ENCODE results near the gene HNF1A.
"Not testable (repeated sequence)": the region's sequence is repeated elsewhere in the genome, so short reads cannot be mapped to it uniquely, and the experiment has no call there.

HNF1A gene

GRCh38 chr12:121015825-121016766 is 37.8 kb downstream of the HNF1A start, which contains the start of gene C12orf43:
Gene C12orf43 (minus strand): TSS chr12:121016487. CDS start chr12:121016474, 13 bp downstream.
- DNase-seq, result peak; percentile 97

GRCh38 chr12:121017966-121018491 is 39.7 kb downstream of the HNF1A start:
- no peak for DNase-seq

GRCh38 chr12:121018860-121019617 is 40.7 kb downstream of the HNF1A start:
- no peak for DNase-seq

GRCh38 chr12:121021754-121022153 is 43.4 kb downstream of the HNF1A start:
- DNase-seq, result no peak

GRCh38 chr12:121022713-121023112 is 44.4 kb downstream of the HNF1A start:
- no peak for DNase-seq

GRCh38 chr12:121023799-121024198 is 45.5 kb downstream of the HNF1A start:
- DNase-seq, result no peak

GRCh38 chr12:121025442-121026226 is 47.3 kb downstream of the HNF1A start:
- no peak for DNase-seq

GRCh38 chr12:121026274-121027045 is 48.1 kb downstream of the HNF1A start:
- DNase-seq, result no peak

- DNase-seq, result no peak
Measured at GRCh38 chr12:121030576-121031212, 52.4 kb downstream of the HNF1A start.

GRCh38 chr12:121033625-121034349 is 55.4 kb downstream of the HNF1A start:
- DNase-seq, result peak; percentile 86

- no peak for DNase-seq
Measured at GRCh38 chr12:121034616-121035305, 56.4 kb downstream of the HNF1A start.

GRCh38 chr12:121036810-121037326 is 58.5 kb downstream of the HNF1A start:
- DNase-seq, result peak; percentile 73

GRCh38 chr12:121038861-121039668 is 60.7 kb downstream of the HNF1A start, which contains the start of gene OASL:
Gene OASL (minus strand): TSS chr12:121039246. CDS start chr12:121038971, 275 bp downstream.
- DNase-seq, result peak; percentile 85

GRCh38 chr12:121043067-121043466 is 64.7 kb downstream of the HNF1A start:
- no peak for DNase-seq

GRCh38 chr12:121047400-121047799 is 69.1 kb downstream of the HNF1A start:
- not testable (repeated sequence) for DNase-seq

GRCh38 chr12:121048442-121048841 is 70.1 kb downstream of the HNF1A start:
- DNase-seq, result no peak

GRCh38 chr12:121050725-121051124 is 72.4 kb downstream of the HNF1A start:
- DNase-seq, result no peak
